ENCODE results near the gene ATP2C2. TPM values are rescaled to one million over a fixed set of nuclear protein-coding genes. Genes with fewer than 3 reads are reported as not detected.

ATP2C2 gene
- total and polyA plus RNA-seq, 9 of the 15 experiments (the other 6 are each of a cell fraction or from before 2014, with no cell fraction given), result 0.75 TPM; not detected in 8

DNA sequence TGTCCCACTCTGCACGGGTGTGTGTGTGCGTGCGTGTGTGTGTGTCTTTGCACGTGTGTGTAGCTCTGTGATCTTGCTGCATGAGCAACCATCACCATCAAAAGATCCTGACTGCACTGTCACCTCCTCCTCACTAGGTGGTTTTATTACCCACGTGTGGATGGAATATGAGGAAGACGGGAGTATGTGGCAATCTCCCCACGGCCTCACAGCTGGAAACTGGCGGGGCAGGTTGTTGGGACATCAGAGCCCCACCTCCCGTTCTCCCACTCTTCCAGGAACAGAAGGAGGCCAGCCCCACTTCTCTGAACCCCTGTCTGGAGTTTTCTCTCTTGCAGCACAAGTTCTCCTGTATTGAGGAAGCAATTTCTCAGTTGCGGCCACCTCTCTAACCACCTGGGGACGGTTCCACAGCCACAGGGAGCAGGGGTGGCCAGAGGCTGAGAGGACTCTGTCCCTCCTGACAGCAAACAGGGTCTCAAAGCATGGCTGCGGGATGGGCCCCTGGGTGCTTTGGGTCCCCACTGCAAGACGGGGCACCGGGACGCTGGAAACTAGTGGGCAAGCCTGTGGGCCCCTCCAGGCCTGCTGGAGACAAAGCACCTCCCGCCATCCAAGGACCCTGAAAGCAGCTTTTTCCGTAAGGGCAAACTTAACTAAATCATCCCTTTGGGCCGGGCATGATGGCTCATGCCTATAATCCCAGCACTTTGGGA, 27.9 kb upstream of the ATP2C2 start (continued):
- TF ChIP-seq, protein P1, sequence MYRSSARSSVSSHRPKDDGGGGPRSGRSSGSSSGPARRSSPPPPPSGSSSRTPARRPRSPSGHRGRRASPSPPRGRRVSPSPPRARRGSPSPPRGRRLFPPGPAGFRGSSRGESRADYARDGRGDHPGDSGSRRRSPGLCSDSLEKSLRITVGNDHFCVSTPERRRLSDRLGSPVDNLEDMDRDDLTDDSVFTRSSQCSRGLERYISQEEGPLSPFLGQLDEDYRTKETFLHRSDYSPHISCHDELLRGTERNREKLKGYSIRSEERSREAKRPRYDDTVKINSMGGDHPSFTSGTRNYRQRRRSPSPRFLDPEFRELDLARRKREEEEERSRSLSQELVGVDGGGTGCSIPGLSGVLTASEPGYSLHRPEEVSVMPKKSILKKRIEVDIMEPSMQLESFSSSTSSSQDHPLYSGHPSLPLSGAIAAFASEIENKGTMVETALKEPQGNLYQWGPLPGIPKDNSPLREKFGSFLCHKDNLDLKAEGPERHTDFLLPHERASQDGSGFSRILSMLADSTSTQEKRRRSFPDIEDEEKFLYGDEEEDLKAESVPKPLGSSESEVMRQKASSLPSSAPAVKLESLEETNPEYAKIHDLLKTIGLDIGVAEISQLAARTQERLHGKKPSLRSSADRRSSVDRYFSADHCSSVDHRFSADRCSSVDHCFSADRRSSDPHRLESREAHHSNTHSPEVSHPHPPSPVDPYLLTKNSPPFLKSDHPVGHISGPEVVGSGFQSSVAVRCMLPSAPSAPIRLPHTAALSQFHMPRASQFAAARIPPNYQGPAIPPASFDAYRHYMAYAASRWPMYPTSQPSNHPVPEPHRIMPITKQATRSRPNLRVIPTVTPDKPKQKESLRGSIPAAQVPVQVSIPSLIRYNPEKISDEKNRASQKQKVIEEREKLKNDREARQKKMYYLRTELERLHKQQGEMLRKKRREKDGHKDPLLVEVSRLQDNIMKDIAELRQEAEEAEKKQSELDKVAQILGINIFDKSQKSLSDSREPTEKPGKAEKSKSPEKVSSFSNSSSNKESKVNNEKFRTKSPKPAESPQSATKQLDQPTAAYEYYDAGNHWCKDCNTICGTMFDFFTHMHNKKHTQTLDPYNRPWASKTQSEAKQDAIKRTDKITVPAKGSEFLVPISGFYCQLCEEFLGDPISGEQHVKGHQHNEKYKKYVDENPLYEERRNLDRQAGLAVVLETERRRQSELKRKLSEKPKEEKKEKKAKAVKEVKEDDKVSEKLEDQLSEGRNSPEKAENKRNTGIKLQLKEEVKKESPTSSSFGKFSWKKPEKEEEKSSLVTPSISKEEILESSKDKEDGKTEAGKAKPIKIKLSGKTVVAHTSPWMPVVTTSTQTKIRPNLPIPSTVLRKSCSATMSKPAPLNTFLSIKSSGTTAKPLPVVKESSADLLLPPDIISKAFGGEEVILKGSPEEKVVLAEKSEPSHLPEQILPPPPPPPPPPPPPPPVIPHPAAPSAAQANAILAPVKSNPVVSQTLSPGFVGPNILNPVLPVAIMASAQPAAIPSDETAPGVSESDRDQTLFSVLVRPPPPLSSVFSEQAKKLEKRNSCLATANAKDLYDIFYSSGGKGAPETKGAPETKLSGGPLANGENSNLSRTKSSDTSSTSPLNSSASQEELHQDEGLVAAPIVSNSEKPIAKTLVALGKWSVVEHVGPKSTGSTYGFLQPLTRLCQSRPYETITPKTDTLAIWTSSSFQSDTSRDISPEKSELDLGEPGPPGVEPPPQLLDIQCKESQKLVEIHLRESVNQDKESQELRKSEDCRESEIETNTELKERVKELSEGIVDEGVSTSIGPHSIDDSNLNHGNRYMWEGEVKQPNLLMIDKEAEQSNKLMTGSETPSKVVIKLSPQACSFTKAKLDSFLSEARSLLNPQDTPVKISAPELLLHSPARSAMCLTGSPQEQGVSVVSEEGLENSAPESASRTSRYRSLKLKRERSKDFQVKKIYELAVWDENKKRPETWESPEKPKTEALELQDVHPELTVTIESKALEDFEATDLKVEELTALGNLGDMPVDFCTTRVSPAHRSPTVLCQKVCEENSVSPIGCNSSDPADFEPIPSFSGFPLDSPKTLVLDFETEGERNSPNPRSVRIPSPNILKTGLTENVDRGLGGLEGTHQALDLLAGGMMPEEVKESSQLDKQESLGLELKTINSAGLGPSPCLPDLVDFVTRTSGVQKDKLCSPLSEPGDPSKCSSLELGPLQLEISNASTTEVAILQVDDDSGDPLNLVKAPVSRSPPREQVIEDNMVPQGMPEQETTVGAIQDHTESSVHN (IDR thresholded peaks at IDR 0.05; ENCODE audit: borderline replicate concordance in 1 of 2, low read depth in 1 of 2), result no peak
- no peak for TF ChIP-seq HDAC8 (tag; IDR thresholded peaks at IDR 0.05)

Measured in K562 (cell line).